GM23338 (cell line): ENCODE results near the gene UQCC5. TPM values are rescaled to one million over a fixed set of nuclear protein-coding genes. Genes with fewer than 3 reads are reported as not detected.

ENCODE experiments used
- ATAC-seq: fragments of 200-7000 bp; cut with Tn5 transposase; 3 replicates; pipeline ENCODE4 v1.9.1; 2020
- DNase-seq: peaks from one replicate; pipeline ENCODE4 v3.0.0-alpha.2; 2015; ENCODE audit warnings: low spot score
- H2AFZ ChIP-seq: fragments of 200-600 bp; sonication (generic); 2 replicates; pipeline ENCODE4 v1.8.0; 2016; ENCODE audit warnings: antibody characterized with exemption, mild to moderate bottlenecking, moderate library complexity
- H3F3A ChIP-seq: fragments of 200-600 bp; sonication (generic); replicated peaks from 2 replicates; pipeline ENCODE4 v1.8.0; 2017; ENCODE audit warnings: antibody characterized with exemption, mixed run types, low read depth
- H3K27ac ChIP-seq: fragments of 200-600 bp; sonication (generic); 2 replicates; pipeline ENCODE4 v1.6.1; 2016; ENCODE audit warnings: low read depth
- H3K27me3 ChIP-seq: fragments of 200-600 bp; sonication (generic); 2 replicates; pipeline ENCODE4 v1.8.0; 2016; ENCODE audit warnings: mild to moderate bottlenecking, mixed run types, moderate library complexity; ENCODE audit not compliant: insufficient read depth
- H3K36me3 ChIP-seq: fragments of 200-600 bp; sonication (generic); 2 replicates; pipeline ENCODE4 v1.8.0; 2016; ENCODE audit warnings: mild to moderate bottlenecking; ENCODE audit not compliant: insufficient read depth
- H3K4me1 ChIP-seq: fragments of 200-600 bp; sonication (generic); 2 replicates; pipeline ENCODE4 v1.8.0; 2016; ENCODE audit warnings: mild to moderate bottlenecking, moderate library complexity; ENCODE audit not compliant: insufficient read depth
- H3K4me2 ChIP-seq: fragments of 200-600 bp; sonication (generic); 2 replicates; pipeline ENCODE4 v1.7.1; 2017; ENCODE audit warnings: mixed run types
- H3K4me3 ChIP-seq: fragments of 200-600 bp; sonication (generic); 2 replicates; pipeline ENCODE4 v1.6.1; 2016; ENCODE audit warnings: mixed run types
- H3K79me2 ChIP-seq: fragments of 200-600 bp; sonication (generic); replicated peaks from 2 replicates; pipeline ENCODE4 v1.8.0; 2017; ENCODE audit warnings: mild to moderate bottlenecking; ENCODE audit not compliant: insufficient read depth
- H3K9me2 ChIP-seq: fragments of 200-600 bp; sonication (generic); 2 replicates; pipeline ENCODE4 v1.8.0; 2017; ENCODE audit not compliant: insufficient read depth
- H4K20me1 ChIP-seq: fragments of 200-600 bp; sonication (generic); replicated peaks from 2 replicates; pipeline ENCODE4 v1.8.0; 2017; ENCODE audit warnings: mild to moderate bottlenecking; ENCODE audit not compliant: insufficient read depth
- H3K27ac Mint-ChIP-seq: 2 replicates; pipeline ENCODE4 v1.8.0; 2020; ENCODE audit warnings: inconsistent platforms, mild to moderate bottlenecking, moderate library complexity, mixed read lengths
- H3K27me3 Mint-ChIP-seq: 3 replicates; pipeline ENCODE4 v1.8.0; 2022; ENCODE audit warnings: low read depth, mild to moderate bottlenecking, moderate library complexity, mixed read lengths, inconsistent platforms; ENCODE audit not compliant: insufficient read depth, poor library complexity
- H3K36me3 Mint-ChIP-seq: 3 replicates; pipeline ENCODE4 v1.8.0; 2021; ENCODE audit warnings: low read depth, mild to moderate bottlenecking, inconsistent platforms, moderate library complexity, mixed read lengths
- H3K4me1 Mint-ChIP-seq: 3 replicates; pipeline ENCODE4 v1.8.0; 2020; ENCODE audit warnings: mild to moderate bottlenecking, inconsistent platforms, mixed read lengths
- H3K4me3 Mint-ChIP-seq: 3 replicates; pipeline ENCODE4 v1.8.0; 2021; ENCODE audit warnings: moderate library complexity, mild to moderate bottlenecking, inconsistent platforms, mixed read lengths
- H3K9me3 Mint-ChIP-seq: 3 replicates; pipeline ENCODE4 v1.8.0; 2020; ENCODE audit warnings: moderate library complexity, mild to moderate bottlenecking, inconsistent platforms, mixed read lengths
- CREB1 ChIP-seq: fragments of 250-450 bp; sonication (Bioruptor Pico); IDR thresholded peaks from 2 replicates; pipeline ENCODE4 v1.5.0; 2020; ENCODE audit warnings: low read depth, mild to moderate bottlenecking, moderate library complexity
- CTCF ChIP-seq, 2 experiments: fragments of 200-600 bp in 1 of 2; sonication (generic) in 1 of 2; conservative IDR thresholded peaks; 2 replicates each; pipeline versions ENCODE4 v1.5.1 to v1.6.1; 2016 to 2017; ENCODE audit warnings: antibody characterized with exemption in 2 of 2, low read depth in 2 of 2, mild to moderate bottlenecking in 2 of 2, moderate library complexity in 1 of 2
- ETS1 ChIP-seq: IDR thresholded peaks from 2 replicates; pipeline ENCODE4 v1.6.1; 2016; ENCODE audit warnings: antibody characterized with exemption
- EZH2 ChIP-seq: fragments of 200-600 bp; sonication (generic); IDR thresholded peaks from one replicate; pipeline ENCODE4 v1.8.0; 2017; ENCODE audit warnings: antibody characterized with exemption, mild to moderate bottlenecking, low read depth; ENCODE audit not compliant: unreplicated experiment
- EZH2phosphoT487 ChIP-seq: fragments of 200-600 bp; sonication (generic); IDR thresholded peaks from one replicate; pipeline ENCODE4 v1.8.1; 2018; ENCODE audit warnings: antibody characterized with exemption; ENCODE audit not compliant: unreplicated experiment
- JUNB ChIP-seq: IDR thresholded peaks from one replicate; pipeline ENCODE4 v1.6.1; 2016; ENCODE audit warnings: antibody characterized with exemption; ENCODE audit not compliant: unreplicated experiment
- NANOG ChIP-seq: IDR thresholded peaks from 2 replicates; pipeline ENCODE4 v1.6.1; 2016; ENCODE audit warnings: antibody characterized with exemption, borderline replicate concordance
- POLR2AphosphoS5 ChIP-seq: IDR thresholded peaks from 2 replicates; pipeline ENCODE4 v1.6.1; 2016; ENCODE audit warnings: antibody characterized with exemption, low read depth
- REST ChIP-seq: IDR thresholded peaks from one replicate; pipeline ENCODE4 v1.6.1; 2018; ENCODE audit warnings: antibody characterized with exemption; ENCODE audit not compliant: unreplicated experiment
- STAT1 ChIP-seq: IDR thresholded peaks from one replicate; pipeline ENCODE4 v1.6.1; 2016; ENCODE audit warnings: antibody characterized with exemption; ENCODE audit not compliant: unreplicated experiment
- ZNF114 ChIP-seq: fragments of 250-450 bp; sonication (Bioruptor Pico); IDR thresholded peaks from 2 replicates; pipeline ENCODE4 v1.5.0; 2020; ENCODE audit warnings: mild to moderate bottlenecking, moderate library complexity
- ZNF331 ChIP-seq: fragments of 250-450 bp; sonication (Bioruptor Pico); IDR thresholded peaks from 2 replicates; pipeline ENCODE4 v1.5.0; 2020; ENCODE audit warnings: low read depth, mild to moderate bottlenecking, moderate library complexity
- ZNF462 ChIP-seq: fragments of 250-450 bp; sonication (Bioruptor Pico); IDR thresholded peaks from 2 replicates; pipeline ENCODE4 v1.5.0; 2020; ENCODE audit warnings: mild to moderate bottlenecking, moderate library complexity
- polyA plus RNA-seq: library from polyadenylated mRNA; unstranded; fragments of >200 nt; fragmentation: Nextera tagmentation; extraction: Ambion mirVana; gene quantifications from 2 replicates; pipeline ENCODE4 v1.2.1, GENCODE V29; 2016
- total RNA-seq: library from RNA; depleted of rRNA; stranded (reverse); fragments of >200 nt; shearing (Covaris generic); gene quantifications from 2 replicates; pipeline ENCODE4 v1.2.3, GENCODE V29; 2014

The UQCC5 gene
- total and polyA plus RNA-seq, 2 experiments from 2014 or later: 2.6 to 156 TPM

- no peak overlapping the region for H3K4me2 ChIP-seq
- H3F3A ChIP-seq: no peaks in the 10 kb centered on the region
- Mint-ChIP-seq H3K4me1 (peaks cover 3% of the 10 kb centered on the region; the same call in 1 of the 3 replicates), H3K27ac (no peak overlapping the region; the same call in 1 of the 2 replicates), H3K36me3 (peaks cover 52% of the 10 kb centered on the region), H3K4me3 (no peak overlapping the region), H3K9me3 (no peaks in the 10 kb centered on the region), H3K27me3 (peaks cover 16% of the 10 kb centered on the region)
- H3K36me3 ChIP-seq: 0 out of 2 replicates have a peak, but pooled peaks cover 4% of the 10 kb centered on the region
- H3K4me3 ChIP-seq: no peak overlapping the region
- no peak for TF ChIP-seq EZH2phosphoT487
- TF ChIP-seq POLR2AphosphoS5: no peak
- no peak for TF ChIP-seq ZNF114 (CRISPR knock-in tag)
- no peak for TF ChIP-seq STAT1
- no peak for TF ChIP-seq EZH2
- TF ChIP-seq JUNB: no peak
- TF ChIP-seq NANOG: no peak
- TF ChIP-seq CTCF (conservative IDR thresholded peaks at IDR 0.05; ENCODE audit: low read depth in 2 of 2): no peak
- TF ChIP-seq ZNF331 (CRISPR knock-in tag): no peak
- no peak for TF ChIP-seq ETS1
- TF ChIP-seq REST: no peak
- no peak for TF ChIP-seq ZNF462 (CRISPR knock-in tag)
- no peak for TF ChIP-seq CREB1 (CRISPR knock-in tag)
- no peaks in the 10 kb centered on the region for H3K27me3 ChIP-seq
- H4K20me1 ChIP-seq: peaks cover 8% of the 10 kb centered on the region; the same call in 1 of the 2 replicates
- ATAC-seq (no peak), DNase-seq (no peak)
- no peaks in the 10 kb centered on the region for H3K9me2 ChIP-seq
- no peaks in the 10 kb centered on the region for H3K4me1 ChIP-seq
- H2AFZ ChIP-seq: no peak overlapping the region
- no peaks in the 10 kb centered on the region; the same call in 1 of the 2 replicates for H3K79me2 ChIP-seq
- no peak overlapping the region for H3K27ac ChIP-seq
Measured at GRCh38 chr3:52487788-52488691, 48.4 kb upstream of the UQCC5 start.
